ENCODE results near the gene PHETA1. TPM values are rescaled to one million over a fixed set of nuclear protein-coding genes. Genes with fewer than 3 reads are reported as not detected.
"Not testable (repeated sequence)": the region's sequence is repeated elsewhere in the genome, so short reads cannot be mapped to it uniquely, and the experiment has no call there.

Gene PHETA1
- total and polyA plus RNA-seq, 2 of the 13 experiments (the other 11 are each of a cell fraction or from before 2014, with no cell fraction given), result 11.3 to 20.8 TPM

DNA sequence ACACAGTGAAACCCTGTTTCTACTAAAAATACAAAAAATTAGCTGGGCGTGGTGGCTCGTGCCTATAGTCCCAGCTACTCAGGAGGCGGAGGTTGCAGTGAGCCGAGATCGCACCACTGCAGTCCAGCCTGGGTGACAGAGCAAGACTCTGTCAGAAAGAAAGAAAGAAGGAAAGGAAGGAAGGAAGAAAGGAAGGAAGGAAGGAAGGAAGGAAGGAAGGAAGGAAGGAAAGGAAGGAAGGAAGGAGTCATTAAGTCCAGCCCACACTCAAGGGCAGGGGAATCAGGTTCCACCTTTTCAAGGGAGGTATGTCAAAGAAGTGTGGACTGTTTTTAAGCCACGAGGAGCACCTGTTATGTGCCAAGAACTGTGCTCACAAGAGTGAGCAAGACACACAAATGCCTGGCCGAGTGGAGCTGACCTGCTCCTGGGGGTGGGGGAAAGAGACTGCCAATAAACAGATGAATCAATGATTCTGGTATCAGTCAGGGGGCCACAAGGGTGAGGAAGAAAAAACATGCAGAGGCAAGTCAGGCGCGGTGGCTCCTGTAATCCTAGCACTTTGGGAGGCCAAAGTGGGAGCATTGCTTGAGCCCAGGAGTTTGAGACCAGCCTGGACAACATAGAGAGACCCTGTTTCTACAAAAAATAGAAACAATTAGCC, 31.0 kb upstream of the PHETA1 start:
- ATAC-seq; H3K9me3 ChIP-seq (ENCODE audit: low read length); CTCF ChIA-PET (ENCODE audit: low intra/inter-chr PET ratio, low total read pairs); H3K36me3 ChIP-seq (replicated peaks in 1 of 2; ENCODE audit: control insufficient read depth in 1 of 2, insufficient read depth in 2 of 2, low read length in 2 of 2); H3K9ac ChIP-seq (ENCODE audit: insufficient read depth, low read depth, low read length); H2AFZ ChIP-seq (ENCODE audit: low read length); BruUV-seq (replicated peaks); intact Hi-C loops (cut with micrococcal nuclease; ENCODE audit: unreplicated experiment); H3K4me3 ChIP-seq (replicated peaks in 1 of 3; ENCODE audit: insufficient read depth in 1 of 3, low read depth in 2 of 3, low read length in 3 of 3); H3K27me3 ChIP-seq (ENCODE audit: control insufficient read depth in 1 of 2, insufficient read depth in 2 of 2, low read length in 2 of 2); H4K20me1 ChIP-seq (ENCODE audit: insufficient read depth, low read length); DNase-seq (ENCODE audit: low spot score); H3K79me2 ChIP-seq (ENCODE audit: insufficient read depth, low read length); H3K27ac ChIP-seq (ENCODE audit: extremely low read length, insufficient read depth, low read length); FAIRE-seq: not testable (repeated sequence)
- Histone ChIP-seq H3K4me2 (ENCODE audit: low read depth, low read length) (peak overlapping the region; percentile 69), H3K4me1 (ENCODE audit: insufficient read depth, low read length) (peaks cover 62% of the 10 kb centered on the region)
- POLR2A ChIA-PET, result interaction anchor here (0.7 kb wide), 1 partner anchor 32 kb away, joined by 5 read pairs; no protein-coding TSS in a partner anchor
- in situ Hi-C loops (cut with HindIII; ENCODE audit: extremely low pct_ligation_motif_present, low pct_unique_long_range_greater_than_20kb), result loop anchor here (5.0 to 10.0 kb wide), 2 partner anchors 52 to 275 kb away; no protein-coding TSS in a partner anchor
- WGBS (ENCODE audit: low lambda C conversion rate), result 49% methylated on average over 9 of the region's 9 CpGs
- TF ChIP-seq ZNF776 (CRISPR knock-in tag; IDR thresholded peaks at IDR 0.05), result 0 out of 2 replicates have a peak, but pooled peaks have one; percentile 9

DNA sequence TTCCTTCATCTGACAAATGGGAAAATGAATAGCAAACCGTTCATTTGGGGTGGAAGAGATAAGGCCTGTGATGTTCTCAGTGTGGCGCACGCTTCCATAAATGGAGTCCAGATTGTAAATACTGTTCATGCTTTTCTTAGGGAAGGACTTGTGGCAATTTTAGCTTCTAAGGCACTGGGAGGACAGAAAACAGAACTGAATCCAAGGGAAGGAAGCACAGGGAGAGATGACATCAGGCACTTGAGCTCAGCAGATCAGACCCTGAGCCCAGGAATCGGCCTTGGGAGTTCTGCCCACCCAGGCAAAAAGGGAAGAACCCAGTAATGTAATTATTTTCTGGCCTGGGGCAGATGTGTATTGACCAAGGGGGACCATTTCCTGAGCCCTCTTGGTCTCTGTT, 29.6 kb upstream of the PHETA1 start:
- ChIA-PET POLR2A (no interaction called here), CTCF (ENCODE audit: low intra/inter-chr PET ratio, low total read pairs) (no interaction called here)
- Histone ChIP-seq H3K36me3 (replicated peaks in 1 of 2; ENCODE audit: control insufficient read depth in 1 of 2, insufficient read depth in 2 of 2, low read length in 2 of 2) (no peaks in the 10 kb centered on the region), H4K20me1 (ENCODE audit: insufficient read depth, low read length) (no peaks in the 10 kb centered on the region), H3K9ac (ENCODE audit: insufficient read depth, low read depth, low read length) (no peak overlapping the region), H3K27ac (ENCODE audit: extremely low read length, insufficient read depth, low read length) (no peak overlapping the region), H3K4me2 (ENCODE audit: low read depth, low read length) (peak overlapping the region; percentile 71; the same call in 1 of the 2 replicates), H2AFZ (ENCODE audit: low read length) (no peak overlapping the region), H3K9me3 (ENCODE audit: low read length) (no peaks in the 10 kb centered on the region), H3K79me2 (ENCODE audit: insufficient read depth, low read length) (no peaks in the 10 kb centered on the region), H3K4me3 (replicated peaks in 1 of 3; ENCODE audit: insufficient read depth in 1 of 3, low read depth in 2 of 3, low read length in 3 of 3) (no peak overlapping the region), H3K27me3 (ENCODE audit: control insufficient read depth in 1 of 2, insufficient read depth in 2 of 2, low read length in 2 of 2) (no peaks in the 10 kb centered on the region; a peak in 2 of 5 replicates), H3K4me1 (ENCODE audit: insufficient read depth, low read length) (peaks cover 60% of the 10 kb centered on the region)
- intact Hi-C loops (cut with micrococcal nuclease; ENCODE audit: unreplicated experiment), result no loop called here
- ATAC-seq (no peak), FAIRE-seq (no peak), DNase-seq (ENCODE audit: low spot score) (no peak)
- BruUV-seq (replicated peaks), result no TSS peak
- 52% methylated on average over 4 of the region's 4 CpGs for WGBS (ENCODE audit: low lambda C conversion rate)
- in situ Hi-C loops (cut with HindIII; ENCODE audit: extremely low pct_ligation_motif_present, low pct_unique_long_range_greater_than_20kb), result loop anchor here (5.0 to 10.0 kb wide), 2 partner anchors 54 to 276 kb away; no protein-coding TSS in a partner anchor
- TF ChIP-seq, protein P1, sequence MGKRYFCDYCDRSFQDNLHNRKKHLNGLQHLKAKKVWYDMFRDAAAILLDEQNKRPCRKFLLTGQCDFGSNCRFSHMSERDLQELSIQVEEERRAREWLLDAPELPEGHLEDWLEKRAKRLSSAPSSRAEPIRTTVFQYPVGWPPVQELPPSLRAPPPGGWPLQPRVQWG (CRISPR knock-in tag; IDR thresholded peaks at IDR 0.05; ENCODE audit: borderline replicate concordance, low read depth), result no peak
- no peak for TF ChIP-seq ZNF3 (CRISPR knock-in tag; IDR thresholded peaks at IDR 0.05)
- TF ChIP-seq, protein P2, sequence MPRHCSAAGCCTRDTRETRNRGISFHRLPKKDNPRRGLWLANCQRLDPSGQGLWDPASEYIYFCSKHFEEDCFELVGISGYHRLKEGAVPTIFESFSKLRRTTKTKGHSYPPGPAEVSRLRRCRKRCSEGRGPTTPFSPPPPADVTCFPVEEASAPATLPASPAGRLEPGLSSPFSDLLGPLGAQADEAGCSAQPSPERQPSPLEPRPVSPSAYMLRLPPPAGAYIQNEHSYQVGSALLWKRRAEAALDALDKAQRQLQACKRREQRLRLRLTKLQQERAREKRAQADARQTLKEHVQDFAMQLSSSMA (CRISPR knock-in tag; IDR thresholded peaks at IDR 0.05), result no peak
- no peak for TF ChIP-seq ZNF263 (CRISPR knock-in tag; IDR thresholded peaks at IDR 0.05)
